Measurements from ENCODE around the gene ANKS1A. TPM values are rescaled to one million over a fixed set of nuclear protein-coding genes. Genes with fewer than 3 reads are reported as not detected.

ANKS1A gene
- total RNA-seq, 1 donor from 2014 or later, result 48.1 TPM

DNA sequence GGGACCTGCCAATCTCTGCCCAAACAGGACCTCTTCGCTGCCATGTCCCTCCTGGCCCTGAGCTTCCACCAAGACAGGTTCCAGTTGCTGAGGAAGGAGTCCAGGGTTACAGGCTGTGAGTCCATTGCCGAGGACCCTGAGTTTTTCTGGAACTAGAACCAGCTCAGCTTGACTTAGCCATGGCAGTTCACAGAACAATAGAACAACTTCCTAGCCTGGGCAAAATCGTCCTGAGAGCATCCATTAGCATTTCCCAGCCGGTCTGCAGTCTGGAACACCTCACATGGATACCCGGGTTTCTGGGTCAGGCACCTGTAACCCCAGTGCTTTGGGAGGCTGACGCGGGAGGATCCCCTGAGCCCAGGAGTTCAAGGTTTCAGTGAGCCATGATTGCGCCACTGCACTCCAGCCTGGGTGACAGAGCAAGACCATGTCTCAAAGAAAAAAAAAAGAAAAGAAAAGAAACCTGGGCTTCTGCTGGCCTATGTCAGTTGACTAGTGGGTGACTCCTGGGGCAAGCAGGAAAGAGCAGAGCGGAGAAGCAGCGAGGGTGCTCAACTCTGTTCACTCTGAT lies 161.8 kb downstream of the ANKS1A start:
- TF ChIP-seq, protein P1, sequence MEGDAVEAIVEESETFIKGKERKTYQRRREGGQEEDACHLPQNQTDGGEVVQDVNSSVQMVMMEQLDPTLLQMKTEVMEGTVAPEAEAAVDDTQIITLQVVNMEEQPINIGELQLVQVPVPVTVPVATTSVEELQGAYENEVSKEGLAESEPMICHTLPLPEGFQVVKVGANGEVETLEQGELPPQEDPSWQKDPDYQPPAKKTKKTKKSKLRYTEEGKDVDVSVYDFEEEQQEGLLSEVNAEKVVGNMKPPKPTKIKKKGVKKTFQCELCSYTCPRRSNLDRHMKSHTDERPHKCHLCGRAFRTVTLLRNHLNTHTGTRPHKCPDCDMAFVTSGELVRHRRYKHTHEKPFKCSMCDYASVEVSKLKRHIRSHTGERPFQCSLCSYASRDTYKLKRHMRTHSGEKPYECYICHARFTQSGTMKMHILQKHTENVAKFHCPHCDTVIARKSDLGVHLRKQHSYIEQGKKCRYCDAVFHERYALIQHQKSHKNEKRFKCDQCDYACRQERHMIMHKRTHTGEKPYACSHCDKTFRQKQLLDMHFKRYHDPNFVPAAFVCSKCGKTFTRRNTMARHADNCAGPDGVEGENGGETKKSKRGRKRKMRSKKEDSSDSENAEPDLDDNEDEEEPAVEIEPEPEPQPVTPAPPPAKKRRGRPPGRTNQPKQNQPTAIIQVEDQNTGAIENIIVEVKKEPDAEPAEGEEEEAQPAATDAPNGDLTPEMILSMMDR (IDR thresholded peaks at IDR 0.05), result no peak

DNA sequence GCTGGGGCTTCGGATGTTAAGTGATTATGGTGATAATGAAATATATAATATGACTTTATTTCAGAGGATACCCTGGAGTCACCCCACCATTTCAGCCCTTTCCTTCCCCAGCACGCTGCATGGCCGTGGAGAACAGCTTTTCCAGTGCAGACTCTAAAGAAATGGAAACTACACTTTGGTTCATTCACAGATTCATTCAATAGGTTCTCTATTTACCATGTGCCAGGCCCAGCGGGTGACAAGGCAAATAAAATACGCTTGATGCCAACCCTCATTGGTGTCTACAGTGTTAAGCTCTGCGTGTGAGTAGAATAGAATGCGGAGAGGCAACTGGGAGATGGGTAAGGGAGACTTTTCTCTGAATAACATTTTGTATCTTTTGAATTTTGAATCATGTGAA lies 162.3 kb downstream of the ANKS1A start:
- H3K4me3 ChIP-seq, result no peak overlapping the region
- intact Hi-C loops (cut with DNase I), result no loop called here
- DNase-seq (no peak), ATAC-seq (no peak)
- peaks cover 45% of the 10 kb centered on the region for H3K36me3 ChIP-seq
- TF ChIP-seq, protein P1 (IDR thresholded peaks at IDR 0.05), result no peak
- no peak overlapping the region for H3K27ac ChIP-seq
- no peaks in the 10 kb centered on the region for H3K9me3 ChIP-seq
- H3K4me1 ChIP-seq, result peaks cover 59% of the 10 kb centered on the region
- no peaks in the 10 kb centered on the region for H3K27me3 ChIP-seq (ENCODE audit: low read depth)

More for the DNA sequence above, 161.8 kb downstream of the ANKS1A start:
- no peaks in the 10 kb centered on the region for H3K9me3 ChIP-seq
- H3K27ac ChIP-seq, result peak overlapping the region; percentile 87
- intact Hi-C loops (cut with DNase I), result no loop called here
- peaks cover 64% of the 10 kb centered on the region for H3K4me1 ChIP-seq
- no peaks in the 10 kb centered on the region for H3K27me3 ChIP-seq (ENCODE audit: low read depth)
- no peak overlapping the region for H3K4me3 ChIP-seq
- DNase-seq, result no peak
- ATAC-seq, result no peak
- peaks cover 41% of the 10 kb centered on the region for H3K36me3 ChIP-seq

DNA sequence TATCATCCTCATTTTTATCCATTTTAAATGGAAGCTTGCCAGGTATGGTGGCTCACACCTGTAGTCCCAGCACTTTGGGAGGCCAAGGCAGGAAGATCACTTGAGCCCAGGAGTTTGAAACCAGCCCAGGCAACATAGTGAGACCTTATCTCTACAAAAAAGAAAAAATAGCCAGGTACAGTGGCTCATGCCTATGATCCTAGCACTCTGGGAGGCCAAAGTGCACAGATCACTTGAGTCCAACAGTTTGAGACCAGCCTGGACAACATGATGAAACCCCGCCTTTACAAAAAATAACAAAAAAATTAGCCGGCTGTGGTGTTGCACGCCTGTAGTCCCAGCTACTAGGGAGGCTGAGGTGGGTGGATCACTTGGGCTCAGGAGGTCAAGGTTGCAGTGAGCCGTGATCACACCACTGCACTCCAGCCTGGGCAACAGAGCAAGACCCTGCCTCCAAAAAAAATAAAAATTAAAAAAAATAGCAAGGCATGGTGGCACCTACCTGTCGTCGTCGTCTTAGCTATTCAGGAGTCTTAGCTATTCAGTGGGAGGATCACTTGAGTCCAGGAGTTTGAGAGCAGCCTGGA lies 163.0 kb downstream of the ANKS1A start:
- intact Hi-C loops (cut with DNase I), result no loop called here
- H3K9me3 ChIP-seq, result no peaks in the 10 kb centered on the region
- peaks cover 50% of the 10 kb centered on the region for H3K36me3 ChIP-seq
- DNase-seq (no peak), ATAC-seq (no peak)
- H3K4me3 ChIP-seq, result no peak overlapping the region
- no peaks in the 10 kb centered on the region for H3K27me3 ChIP-seq (ENCODE audit: low read depth)
- TF ChIP-seq, protein P1 (IDR thresholded peaks at IDR 0.05), result no peak
- H3K27ac ChIP-seq, result no peak overlapping the region
- H3K4me1 ChIP-seq, result peaks cover 52% of the 10 kb centered on the region

DNA sequence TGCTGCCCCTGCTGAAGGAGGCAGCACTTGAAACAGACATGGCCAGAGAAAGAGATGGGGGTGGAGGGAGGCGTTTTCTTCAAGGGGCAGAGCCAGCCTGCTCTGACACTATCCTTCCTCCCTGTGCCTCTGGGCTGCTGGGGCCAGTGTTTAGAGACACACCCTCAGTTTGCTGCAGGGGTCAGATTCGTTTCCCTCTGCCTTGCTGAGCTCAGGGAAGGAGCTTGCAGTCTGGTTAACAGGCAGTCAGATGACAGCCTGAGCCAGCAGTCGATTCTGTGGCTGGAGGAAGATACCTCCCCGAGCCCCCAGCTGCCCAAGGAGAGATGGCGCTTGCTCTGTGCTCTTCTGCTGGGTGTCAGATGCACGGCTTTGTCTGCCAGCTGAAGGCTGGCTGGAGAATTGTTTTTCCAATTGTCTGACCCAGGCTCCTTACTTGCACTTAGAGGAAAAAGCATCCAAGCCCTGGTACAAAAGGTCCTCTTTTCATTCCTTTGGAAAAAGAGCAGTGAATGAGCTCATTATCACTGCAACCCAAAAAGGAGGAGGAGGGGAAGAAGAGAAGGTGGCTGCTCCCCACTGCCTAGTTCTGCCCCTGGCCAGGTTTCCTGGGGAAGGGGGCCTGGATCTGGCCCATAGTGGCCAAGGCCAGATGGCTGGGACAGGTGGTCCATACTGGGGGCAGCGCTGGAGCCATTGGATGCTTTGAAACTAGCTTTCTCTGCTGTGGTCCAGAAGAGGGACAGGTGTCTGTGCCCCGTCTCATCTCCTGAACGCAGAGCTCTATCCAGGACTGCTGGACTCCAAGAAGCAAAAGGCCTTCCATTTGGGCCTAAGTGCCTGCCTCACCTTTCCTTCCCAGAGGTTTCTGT lies 163.9 kb downstream of the ANKS1A start:
- H3K9me3 ChIP-seq, result no peaks in the 10 kb centered on the region
- ATAC-seq (peak in 1 of 2 donors; percentile 57), DNase-seq (no peak)
- H3K36me3 ChIP-seq, result peaks cover 55% of the 10 kb centered on the region
- no peak overlapping the region for H3K4me3 ChIP-seq
- TF ChIP-seq, protein P1 (IDR thresholded peaks at IDR 0.05), result no peak
- no peaks in the 10 kb centered on the region for H3K27me3 ChIP-seq (ENCODE audit: low read depth)
- intact Hi-C loops (cut with DNase I), result no loop called here
- H3K4me1 ChIP-seq, result peaks cover 51% of the 10 kb centered on the region
- H3K27ac ChIP-seq, result peak overlapping the region; percentile 63

DNA sequence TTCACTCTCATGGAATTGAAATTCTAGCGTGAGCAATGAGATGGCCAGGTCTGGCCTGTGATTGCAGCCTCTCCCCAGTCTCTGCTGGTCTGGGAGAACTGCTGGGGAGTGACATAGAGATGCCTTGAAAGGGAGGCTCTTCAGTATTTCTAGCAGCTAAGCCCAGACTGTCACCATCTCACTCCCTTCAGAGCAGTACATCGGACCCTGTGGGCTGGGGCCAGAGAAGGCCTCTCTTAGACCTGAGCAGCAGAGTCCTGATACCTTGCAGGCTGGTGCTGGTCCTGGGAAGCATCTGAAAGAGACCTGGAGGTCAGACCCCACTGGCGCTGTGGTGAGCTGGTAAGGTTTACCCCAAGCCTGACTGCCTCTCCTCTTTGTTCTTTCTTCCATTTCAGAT lies 164.6 kb downstream of the ANKS1A start:
- no peak for ATAC-seq
- Histone ChIP-seq H3K36me3 (peaks cover 62% of the 10 kb centered on the region), H3K27ac (peak overlapping the region; percentile 63), H3K27me3 (ENCODE audit: low read depth) (no peaks in the 10 kb centered on the region), H3K9me3 (no peaks in the 10 kb centered on the region), H3K4me3 (no peak overlapping the region), H3K4me1 (peaks cover 43% of the 10 kb centered on the region)
- DNase-seq, result no peak
- TF ChIP-seq, protein P1 (IDR thresholded peaks at IDR 0.05), result no peak
- intact Hi-C loops (cut with DNase I), result no loop called here
